HG02588 (cell line): ENCODE results near the gene RNF180.

Experiments used
- ATAC-seq: cut with Tn5 transposase; IDR thresholded peaks from one replicate; pipeline ENCODE4 v1.9.1; 2021; ENCODE audit warnings: mild to moderate bottlenecking, moderate library complexity; ENCODE audit not compliant: unreplicated experiment

RNF180 gene, protein sequence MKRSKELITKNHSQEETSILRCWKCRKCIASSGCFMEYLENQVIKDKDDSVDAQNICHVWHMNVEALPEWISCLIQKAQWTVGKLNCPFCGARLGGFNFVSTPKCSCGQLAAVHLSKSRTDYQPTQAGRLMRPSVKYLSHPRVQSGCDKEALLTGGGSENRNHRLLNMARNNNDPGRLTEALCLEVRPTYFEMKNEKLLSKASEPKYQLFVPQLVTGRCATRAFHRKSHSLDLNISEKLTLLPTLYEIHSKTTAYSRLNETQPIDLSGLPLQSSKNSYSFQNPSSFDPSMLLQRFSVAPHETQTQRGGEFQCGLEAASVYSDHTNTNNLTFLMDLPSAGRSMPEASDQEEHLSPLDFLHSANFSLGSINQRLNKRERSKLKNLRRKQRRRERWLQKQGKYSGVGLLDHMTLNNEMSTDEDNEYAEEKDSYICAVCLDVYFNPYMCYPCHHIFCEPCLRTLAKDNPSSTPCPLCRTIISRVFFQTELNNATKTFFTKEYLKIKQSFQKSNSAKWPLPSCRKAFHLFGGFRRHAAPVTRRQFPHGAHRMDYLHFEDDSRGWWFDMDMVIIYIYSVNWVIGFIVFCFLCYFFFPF

DNA sequence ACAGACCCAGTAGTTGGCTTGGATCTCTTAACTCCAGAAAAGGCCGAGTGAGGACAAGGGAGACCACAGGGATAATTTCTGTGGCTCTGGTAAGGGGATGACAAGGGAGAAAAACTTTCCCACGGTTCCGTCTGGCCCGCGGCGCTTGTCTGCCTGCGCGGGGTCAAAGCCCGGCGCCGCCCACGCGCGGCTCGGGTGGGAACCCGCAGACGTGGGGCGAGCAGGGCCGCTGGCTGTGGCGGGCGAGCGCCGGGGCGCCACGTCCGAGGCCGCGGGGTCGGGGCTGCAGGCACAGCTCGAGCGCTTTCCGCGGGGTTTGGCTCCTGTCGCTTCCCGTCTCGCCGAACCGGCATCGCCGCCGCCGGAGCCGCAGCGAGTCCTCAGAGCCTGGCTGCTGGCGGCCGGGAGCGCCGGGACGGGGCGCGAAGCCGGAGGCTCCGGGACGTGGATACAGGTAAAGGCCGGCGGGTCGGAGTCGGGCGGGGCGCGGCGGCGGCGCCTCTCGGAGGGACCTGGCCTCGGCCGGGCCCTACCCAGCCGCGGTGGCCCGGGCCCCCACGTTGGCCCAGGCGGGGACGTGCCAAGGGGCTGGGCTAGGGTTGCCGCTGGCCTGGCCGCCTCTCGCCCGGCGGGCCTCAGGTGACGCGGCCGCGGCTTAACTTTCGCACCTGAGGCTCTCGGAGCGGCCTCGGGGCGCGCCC, at the start of gene RNF180:
TSS of gene RNF180 (plus strand) at position 344 of the 701 bp plus-strand sequence. CDS start 34,965 bp downstream, outside the sequence.
- ATAC-seq: peak; percentile 45

DNA sequence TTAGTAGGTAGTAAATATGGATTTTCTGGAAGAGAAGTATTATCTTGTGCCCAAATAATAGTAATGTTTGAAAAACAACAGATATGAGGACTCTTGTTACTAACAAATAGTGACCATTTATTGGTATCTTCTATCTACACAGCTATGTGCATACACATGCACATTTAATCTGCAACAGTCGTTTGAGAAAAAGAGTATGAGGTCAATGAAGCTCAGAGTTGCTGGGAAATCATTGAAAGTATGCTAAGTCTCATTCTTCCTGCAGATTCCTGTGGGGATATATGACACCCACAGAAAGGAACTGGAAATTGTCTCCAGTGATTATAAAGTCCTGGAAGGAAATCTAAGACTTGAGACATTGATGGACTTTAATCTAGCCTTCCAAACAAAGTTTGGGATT, 40.1 kb upstream of the RNF180 start:
- no peak for ATAC-seq

DNA sequence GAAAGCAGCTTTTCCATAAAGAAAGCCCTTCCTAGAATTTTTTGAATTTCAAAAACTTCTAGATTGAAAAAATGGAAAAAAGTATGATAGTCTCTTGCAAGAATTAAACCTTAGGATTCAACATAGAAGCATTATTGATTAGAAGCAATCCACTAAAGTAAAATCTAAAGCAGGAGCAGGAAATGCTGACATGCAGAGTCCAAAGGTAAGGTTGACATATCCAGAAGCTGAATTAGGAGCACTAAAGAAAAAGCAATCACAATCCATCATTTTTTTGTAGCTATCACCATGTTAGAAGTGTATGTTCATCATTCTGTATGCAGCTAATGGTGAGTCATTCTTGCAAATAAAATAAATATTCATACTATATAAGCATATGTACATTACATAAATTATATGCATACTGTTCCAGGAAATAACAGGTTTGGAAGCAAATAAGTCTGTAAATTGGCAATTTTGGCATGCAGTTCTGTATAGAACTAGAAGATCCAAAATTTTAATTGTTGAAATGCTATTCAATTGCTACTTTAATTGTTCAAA, 39.4 kb upstream of the RNF180 start:
- ATAC-seq: no peak

DNA sequence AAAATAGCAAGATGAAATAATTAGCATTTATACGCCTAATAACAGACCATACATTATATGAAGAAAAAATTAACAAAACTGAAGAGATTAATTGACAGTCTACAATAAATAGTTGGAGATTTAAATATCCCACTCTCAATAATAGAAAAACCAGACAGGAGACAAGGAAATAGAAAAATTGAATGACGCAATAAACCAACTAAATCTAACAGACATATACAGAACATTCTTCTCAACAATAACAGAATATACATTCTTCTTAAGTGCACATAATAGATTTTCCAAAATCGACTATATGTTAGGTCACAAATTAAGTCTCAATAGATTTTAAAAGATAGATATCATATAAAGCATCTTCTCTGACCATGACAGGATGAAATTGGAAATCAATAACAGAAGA, 25.6 kb upstream of the RNF180 start:
- ATAC-seq: no peak

DNA sequence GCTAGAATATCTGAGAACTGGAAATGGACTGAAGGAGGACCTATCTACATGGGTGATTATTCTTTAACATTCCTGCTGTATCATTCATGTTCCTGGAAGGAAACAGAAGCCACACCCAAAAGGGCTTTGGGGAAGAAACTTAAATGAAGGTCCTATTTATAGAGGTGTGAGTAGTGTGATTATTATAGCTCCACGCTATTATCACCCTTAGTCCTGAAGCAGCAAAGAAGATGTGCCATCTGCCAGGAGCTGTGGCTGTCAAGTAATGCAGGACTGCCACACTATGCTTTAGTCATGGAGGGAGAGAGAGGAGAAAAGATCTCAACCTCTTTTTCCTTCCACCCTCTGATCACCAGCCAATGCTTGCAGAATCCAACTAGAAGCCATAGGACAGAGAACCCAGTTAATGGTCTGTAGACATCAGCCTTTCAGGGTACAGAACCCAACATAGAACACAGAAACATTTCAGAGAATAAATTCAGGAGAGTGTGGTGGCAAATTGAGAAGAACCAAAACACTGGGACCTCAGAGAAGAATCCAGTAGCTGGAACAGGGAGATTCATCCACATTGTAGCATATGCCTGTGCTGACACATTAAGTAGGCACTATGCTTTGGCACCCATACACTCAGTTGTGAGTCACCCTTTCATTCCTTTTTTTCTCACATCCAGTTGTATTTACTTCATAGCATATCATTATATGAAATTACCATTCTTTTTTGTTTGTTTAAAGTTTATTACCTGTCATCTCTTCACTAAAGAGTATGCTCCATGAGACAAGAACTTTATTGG, 21.0 kb upstream of the RNF180 start:
- no peak for ATAC-seq

DNA sequence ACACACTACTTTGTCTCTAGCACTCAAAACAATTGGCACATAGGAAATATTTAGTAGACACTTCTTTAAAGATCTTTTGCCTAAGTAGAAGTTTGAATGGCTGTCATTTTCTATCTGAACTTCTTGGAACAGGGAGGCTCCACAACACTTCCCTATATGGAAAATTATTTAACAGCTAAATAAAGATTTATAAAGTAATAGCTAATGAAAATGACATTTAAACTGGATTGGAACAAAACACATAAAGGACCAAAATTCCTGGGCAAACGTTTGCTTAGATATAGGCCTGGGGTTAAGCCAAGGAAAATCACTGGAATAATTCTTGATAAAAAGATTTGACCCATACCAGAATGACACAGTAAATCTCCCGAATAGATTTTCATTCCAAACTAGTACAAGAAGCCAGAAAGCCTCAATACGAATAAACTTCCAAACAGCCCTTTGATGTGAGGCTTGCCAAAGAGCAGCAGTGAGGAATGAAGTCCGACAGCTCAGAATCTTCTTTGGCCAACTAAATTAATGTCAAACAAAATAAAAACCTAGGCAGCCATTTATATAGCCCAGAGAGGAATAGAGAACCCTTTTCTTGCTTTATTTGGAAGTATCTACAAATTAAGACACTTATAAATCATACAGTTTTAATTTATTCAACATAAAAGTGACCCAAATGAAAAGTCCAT, 20.3 kb upstream of the RNF180 start:
- no peak for ATAC-seq

DNA sequence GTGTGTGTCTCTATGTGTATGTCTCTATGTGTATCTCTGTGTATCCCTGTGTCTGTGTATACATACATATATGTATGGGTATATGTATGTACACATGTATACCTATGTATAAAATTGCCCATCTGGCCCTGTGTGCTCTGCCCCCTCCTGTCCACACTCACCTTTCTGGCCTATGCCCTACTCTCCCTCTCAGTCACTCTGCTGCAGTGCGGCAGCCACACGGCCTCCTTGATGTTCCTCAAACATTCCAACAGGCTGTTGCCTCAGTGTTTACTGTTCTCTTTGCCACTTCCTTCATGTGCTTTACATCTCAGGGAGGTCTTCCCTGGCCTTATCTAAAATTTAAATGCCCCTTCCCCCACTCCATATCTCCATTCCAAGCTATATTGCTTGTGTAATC, 18.3 kb upstream of the RNF180 start:
- no peak for ATAC-seq

DNA sequence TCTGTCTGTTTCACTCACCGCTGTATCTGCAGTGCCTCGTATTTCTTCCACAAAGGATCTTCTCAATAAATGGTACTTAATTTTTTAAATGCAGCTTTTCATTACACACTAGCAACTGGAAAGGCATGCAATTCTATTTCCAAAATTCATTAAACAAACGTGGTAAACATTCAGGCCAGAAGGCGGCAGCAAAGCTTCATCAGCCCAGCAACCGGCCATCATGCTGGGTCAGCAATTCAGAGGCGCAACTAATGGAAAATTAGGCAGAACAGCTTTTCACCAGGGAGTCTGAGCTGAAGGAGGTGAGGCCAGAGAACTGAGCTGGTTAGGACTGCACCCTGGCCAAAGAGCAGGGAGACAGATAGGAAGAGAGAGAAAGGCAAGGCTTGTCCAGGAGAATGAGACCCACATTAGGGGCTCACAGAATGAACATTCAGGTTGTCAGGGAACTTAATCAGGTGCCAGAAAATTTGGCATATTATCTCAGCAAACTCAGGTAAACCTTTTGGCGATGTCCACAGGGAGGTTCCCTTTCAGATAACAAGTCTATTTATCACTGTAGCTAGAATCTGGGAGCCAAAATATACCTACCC, 17.7 kb upstream of the RNF180 start:
- ATAC-seq: no peak

DNA sequence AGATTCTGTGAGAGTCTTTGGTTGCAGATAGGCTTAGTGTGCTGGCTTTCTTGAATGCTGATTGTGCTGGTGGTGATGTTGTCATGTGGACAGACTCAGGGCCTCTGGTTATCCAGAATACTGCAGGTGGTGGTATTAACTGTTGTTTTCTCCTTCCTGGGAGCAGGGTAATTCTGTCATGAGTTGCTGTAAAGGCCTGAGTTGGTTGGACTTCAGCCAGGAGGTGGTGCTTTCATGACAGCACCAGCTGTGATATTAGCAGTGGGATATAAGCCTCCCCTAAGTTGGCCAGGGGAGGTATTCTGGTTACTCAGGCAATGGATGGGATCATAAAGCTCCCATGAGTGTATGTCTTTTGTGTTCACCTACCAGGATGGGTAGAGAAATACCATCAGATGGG, 16.4 kb upstream of the RNF180 start:
- ATAC-seq: no peak

DNA sequence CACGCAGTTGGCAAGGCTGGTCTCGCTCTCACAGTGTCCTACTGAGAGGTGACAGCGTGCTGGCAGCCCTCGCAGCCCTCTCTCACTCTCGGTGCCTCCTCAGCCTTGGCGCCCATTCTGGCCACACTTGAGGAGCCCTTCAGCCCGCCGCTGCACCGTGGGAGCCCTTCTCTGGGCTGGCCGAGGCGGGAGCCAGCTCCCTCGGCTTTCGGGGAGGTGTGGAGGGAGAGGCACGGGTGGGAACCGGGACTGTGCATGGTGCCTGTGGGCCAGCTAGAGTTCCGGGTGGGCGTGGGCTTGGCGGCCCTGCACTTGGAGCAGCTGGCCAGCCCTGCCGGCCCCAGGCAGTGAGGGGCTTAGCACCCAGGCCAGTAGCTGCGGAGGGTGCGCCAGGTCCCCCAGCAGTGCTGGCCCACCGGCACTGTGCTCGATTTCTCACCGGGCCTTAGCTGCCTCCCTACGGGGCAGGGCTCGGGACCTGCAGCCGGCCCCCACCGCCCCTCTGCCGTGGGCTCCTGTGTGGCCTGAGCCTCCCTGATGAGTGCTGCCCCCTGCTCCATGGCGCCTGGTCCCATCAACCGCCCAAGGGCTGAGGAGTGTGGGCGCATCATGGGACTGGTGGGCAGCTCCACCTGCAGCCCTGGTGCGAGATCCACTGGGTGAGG, 15.7 kb upstream of the RNF180 start:
- ATAC-seq: no peak

DNA sequence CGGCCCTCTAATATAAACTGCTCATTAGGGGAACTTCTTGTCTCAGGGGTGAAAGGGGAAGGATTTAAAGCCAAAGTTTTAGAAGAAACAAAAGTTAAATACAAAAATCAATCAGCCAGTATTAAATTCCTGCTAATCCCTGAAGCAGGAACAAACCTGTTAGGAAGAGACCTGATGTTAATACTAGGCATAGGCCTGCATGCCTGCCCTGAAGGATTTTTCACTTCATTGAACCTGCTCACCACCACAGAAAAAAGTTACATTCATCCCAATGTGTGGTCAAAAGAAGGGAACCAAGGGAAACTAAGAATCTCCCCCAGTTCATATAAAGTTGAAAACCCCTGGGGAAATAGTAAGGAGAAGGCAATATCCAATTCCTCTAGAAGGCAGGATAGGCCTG, 9.4 kb upstream of the RNF180 start:
- no peak for ATAC-seq

DNA sequence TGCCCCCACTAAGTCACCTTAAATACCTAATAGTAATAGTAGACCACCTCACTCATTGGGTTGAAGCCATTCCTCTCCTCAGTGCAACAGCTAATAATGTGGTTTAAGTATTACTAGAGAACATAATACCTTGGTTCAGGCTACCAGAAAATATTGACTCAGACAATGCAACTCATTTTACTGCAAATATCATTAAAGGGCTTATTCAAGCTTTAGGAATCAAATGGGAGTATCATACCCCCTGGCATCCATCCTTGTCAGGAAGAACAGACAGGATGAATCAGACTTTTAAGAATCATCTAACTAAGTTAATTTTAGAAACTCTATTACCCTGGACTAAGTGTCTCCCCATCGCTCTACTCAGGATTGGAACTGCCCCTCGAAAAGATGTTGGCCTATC, 6.8 kb upstream of the RNF180 start:
- ATAC-seq: no peak

DNA sequence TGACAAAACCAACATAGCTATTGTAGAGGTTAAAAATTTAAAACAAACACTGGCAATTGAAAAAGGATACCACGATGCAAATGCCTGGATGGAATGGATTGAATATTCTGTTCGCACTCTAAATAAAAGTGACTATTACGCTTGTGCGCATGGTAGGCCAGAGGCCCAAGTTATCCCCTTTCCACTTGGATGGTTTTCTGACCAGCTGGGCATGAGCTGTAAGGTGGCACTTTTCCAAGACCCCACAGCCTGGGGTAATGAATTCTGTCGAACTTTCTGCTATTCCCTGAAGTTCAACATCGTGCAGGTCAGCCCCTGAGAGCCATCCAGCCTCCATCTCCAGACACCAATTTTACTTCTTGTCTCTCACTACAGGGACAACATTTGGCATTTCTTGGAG, 5.4 kb upstream of the RNF180 start:
- no peak for ATAC-seq

DNA sequence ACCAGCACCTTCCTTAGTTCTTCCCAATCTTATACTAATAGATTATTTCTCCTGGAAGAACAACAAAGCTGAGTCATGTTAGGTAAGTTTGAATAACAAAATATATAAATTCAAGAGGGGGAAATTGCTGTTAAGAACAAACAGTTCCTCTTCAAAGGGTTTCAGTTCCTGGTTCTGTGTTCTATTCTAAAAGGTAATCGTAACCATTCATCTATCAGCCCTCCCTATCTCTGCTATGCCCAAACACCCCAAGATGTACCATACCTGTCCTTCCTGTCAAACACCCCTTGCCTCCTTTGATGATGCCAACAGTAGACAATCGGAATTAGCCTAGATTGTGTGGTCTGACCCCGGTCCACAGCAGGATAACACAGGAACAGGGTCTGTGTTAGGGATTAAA, 4.2 kb upstream of the RNF180 start:
- ATAC-seq: peak; percentile 53

DNA sequence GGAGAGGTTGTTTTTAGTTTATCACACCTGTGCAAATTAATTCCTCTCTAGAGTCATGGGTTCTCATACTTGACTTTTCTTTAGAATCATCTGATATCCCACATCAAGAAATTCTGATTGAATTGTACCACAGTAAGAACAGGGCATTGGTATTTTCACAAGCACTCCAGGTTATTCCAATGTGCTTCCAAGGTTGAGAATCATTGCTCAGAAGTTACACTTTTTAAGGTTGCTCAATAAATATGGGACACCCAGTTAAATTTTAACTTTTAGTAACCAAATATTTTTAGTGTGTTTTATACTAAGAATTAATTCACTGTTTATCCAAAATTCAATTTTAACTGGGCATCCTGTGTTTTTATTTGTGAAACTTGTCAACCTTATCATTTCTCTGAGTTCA, 2.5 kb upstream of the RNF180 start:
- no peak for ATAC-seq

DNA sequence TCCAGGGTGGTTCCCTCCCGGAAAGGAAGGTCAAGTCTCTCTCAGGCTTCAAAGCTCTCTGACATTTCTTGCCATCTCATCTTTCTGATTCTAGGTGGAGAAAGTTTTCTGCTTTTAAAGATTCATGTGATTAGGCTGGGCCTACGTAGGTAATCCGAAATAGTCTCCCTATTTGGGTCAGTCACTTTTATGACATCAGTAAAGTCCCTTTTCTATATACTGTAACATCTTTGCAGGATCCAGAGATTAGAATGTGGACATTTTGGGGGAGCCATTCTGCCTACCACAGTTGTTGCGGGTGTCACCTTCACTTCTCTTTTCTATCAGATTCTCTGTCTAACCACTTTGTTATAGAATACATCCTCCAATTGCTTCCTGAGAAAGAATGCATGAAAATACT, 1.9 kb upstream of the RNF180 start:
- ATAC-seq: no peak

DNA sequence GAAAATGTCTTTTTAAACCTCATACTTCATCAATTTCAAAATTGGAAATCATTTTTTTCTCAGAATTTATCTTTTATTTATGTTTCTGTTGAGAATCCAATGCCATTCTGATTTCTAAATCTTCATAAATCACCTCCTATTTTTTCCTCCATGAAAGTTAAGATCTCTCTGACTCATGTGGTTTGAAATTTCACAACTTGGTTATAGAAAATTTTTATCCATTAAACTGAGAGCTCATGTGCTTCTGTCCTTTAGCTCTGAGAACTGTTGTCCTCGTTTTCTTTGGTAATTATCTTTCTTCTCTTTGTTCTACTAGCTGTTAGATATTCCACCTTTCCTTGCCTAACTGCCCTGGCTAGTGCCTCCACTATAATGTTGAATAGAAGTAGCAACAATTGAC, 1.5 kb upstream of the RNF180 start:
- no peak for ATAC-seq

DNA sequence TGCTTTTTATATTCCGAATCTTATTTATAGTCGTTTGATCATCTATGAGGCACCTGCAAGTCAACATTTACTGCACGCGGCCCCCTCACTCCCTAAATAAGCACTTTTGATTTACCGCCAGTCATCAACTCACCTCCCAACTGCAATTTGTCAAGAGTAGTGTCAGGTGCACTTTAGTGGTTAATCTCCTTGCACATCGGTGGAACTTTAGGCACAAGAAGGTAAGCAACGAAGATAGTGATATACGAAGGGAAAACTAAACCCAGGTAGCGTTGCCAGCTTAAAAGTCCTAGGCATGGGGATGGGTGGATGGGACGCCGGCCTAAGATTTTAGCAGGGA, 513 bp upstream of the RNF180 start:
- no peak for ATAC-seq

DNA sequence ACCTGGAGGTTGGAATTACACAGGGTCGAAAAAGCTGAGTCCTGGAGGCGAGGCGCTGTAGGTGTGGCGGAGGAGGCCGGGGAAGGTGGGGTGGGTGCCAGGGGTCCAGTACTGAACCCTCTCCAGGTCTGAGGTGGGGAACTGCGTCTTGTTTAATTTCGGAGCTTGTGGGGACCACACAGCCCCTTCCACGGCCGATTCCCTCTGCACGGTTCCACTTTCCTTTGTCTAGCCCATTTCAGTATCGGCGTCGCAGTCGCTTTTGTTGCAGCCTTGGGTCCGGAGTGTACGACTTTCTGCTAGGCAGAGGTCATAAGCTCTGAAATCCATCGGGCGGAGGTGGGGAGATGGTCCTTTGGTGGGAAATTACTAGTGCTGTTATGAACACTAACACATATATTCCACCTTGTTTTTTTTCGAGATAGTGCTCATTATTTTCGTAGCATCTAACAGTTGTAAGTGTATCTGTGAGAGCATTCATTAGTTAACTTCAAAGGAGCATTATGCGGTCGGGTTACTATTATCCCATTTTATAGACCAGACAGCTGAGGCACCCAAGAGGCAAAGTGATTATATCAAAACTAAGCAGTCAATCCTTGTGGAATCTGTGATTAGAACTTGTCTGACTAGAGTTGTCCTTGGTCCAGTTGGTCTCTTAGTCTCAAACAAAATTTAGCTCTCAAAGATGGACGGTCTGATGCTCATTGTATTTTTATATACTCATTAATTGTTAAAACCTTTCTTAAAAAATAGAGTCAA, 737 bp downstream of the RNF180 start:
- no peak for ATAC-seq
